ENCODE measurements around the gene CNTF.

Gene CNTF

DNA sequence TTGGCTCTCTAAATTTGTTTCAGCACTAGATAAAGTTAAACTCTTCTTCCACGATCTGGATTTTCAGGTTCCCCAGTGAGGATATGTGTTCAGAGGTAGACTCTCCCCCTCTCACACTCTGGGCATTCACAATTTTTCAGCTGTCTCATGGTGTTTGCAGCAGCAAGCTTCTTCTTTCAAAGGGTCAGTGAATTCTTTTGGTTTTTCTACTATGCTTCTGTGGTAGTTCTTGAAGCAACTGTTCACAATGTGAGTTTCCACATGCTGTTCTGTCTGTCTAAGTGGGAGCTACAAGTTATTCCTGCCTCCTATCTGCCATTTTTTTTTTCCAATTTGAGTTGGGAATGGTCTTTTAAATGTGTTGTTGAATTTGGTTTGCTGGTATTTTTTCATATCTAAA is 25.4 kb downstream of the CNTF start:
- no peak for DNase-seq

DNA sequence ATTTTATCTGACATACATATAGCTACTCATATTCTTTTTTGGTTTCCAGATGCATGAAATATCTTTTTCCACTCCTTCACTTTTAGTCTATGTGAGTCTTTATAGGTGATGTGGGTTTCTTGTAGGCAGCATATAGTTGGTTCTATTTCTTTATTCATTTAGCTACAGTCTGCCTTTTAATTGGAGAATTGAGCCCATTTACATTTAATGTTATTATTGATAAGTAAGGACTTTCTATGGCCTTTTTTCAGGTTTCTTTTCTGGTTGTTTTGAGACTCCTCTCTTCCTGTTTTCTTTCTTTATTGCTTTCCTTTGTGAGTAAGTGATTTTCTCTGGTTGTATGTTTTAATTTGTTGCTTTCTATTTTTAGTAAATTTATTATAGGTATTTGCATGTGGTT is 27.2 kb downstream of the CNTF start:
- no peak for DNase-seq

DNA sequence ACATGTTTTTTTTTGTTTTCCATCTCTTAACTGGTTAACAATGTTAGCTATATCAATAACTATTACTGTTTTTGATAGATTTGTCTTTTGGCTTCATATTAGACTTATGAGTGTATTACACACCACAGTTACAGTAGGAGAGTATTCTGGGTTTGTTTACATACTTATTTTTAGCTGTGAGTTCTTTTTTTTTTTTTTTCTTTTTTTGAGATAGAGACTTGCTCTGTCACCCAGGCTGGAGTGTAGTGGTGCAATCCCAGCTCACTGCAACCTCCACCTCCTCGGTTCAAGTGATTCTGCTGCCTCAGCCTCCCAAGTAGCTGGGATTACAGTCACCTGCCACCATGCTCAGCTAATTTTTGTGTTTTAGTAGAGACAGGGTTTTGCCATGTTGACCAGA is 28.0 kb downstream of the CNTF start:
- DNase-seq, result no peak

DNA sequence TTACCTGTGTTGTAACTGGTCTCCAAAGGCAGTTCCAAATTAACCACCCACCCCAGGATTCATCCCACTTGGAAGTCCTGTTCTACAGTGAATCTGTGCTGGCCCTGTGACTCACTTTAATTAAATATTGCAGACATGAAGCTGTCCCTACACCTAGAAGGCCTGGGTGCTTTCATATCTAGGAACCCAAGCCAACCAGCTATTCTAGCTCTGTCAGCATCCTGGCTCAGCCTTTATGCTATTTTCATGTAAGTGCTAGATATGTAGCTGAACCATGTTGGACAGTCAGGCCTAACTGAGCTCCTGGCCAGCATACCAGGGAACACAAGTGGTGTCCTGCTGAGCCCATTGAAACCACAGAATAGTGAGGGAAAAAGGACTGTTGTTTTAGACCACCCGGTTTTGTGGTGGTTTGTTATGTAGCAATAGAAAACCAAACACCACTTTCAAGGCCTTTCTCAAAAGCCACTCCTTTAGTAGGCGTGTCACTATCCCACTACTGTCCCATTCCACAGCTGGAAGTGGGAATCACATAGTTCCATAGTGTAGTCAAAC is 30.3 kb downstream of the CNTF start:
- no peak for DNase-seq

DNA sequence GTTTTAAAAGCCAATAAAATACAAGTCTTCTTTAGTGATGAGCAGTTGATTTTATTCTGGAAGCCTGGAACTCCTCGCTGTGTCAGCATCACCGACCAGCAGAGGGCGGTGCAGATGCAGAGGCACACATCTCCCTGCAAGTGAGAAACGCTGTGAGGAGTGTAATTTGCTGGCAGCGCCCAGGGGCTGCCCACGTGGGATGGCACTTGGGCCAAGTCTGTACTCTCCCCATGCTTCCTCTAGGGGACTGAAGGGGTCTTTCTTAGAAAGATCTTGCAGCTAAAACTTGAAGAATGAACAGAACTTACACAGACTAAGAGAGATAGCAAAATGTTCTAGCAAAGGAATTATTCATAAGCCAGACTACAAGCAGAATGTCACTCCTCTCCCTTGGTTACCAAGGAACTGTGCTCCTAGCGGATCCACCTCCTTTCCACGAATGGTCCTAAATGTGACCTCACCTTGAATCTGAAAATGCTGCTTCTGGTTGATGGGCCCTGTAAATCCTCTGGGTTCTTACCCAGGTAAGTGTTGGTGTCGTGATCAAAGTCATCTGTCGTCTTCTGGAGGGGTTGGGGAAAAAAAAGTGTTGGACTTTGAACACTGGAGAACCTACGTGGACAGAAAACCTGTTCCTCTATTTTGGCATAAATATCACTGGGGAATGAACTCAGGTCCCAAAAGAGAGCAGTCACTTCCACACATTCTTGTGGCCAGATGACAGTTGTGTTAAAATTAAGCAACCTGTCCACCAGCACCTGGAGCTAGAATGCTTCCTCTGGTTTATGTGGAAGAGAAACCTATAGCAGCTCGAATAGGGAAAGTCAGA is 31.8 kb downstream of the CNTF start:
- DNase-seq, result peak; percentile 44

DNA sequence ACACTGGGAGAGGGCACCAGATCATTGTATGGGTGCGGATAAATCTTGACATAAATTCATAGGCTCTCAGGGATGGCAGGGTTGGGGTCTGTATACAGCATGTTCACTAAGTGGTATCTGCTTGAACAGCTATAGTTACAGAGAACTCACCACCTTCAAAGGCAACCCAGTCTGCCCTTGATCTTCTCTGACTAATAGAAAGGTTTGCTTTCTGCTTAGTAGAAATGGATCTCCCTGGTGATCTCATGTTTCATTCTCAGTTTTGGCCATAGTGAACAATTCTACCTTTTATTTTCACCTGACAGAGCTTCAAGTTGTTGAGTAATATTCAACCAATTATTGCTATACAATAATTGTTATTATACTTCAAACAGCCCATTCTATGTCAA is 32.4 kb downstream of the CNTF start:
- no peak for DNase-seq

DNA sequence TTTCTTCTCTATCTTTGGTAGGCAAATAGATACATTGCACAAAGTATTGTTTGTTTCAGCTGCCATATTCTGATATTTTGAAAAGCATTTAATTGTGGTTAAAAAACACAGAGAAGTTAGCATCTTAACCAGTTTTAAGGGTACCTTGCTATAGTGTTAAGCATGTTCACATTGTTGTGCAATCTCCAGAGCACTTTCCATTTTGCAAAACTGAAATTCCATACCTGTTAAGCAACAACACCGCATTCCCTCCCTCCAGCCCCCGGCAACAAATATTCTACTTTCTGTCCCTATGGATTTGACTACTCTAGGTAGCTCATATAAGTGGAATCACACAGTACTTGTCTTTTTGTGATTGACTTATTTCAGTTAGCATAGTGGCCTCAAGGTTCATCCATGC is 33.9 kb downstream of the CNTF start:
- no peak for DNase-seq

DNA sequence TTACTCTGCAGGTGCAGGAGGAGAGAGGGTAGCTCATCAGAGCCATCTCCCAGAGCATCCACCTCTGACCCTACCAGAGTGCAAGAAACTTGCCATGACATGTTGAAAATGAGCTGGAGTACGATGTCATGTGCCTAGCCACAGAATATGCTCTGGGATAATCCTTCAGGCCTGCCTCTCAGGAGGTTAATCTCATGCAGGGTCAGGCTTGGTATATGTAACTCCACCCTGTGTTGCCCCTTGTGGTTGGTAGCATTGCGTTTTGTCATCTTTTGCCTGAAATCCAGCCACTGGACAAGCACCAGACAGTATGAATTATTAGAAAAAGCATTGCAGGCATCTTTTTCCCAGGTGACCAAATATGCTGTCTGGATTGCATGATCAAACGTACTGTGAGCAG is 36.2 kb downstream of the CNTF start:
- no peak for DNase-seq

DNA sequence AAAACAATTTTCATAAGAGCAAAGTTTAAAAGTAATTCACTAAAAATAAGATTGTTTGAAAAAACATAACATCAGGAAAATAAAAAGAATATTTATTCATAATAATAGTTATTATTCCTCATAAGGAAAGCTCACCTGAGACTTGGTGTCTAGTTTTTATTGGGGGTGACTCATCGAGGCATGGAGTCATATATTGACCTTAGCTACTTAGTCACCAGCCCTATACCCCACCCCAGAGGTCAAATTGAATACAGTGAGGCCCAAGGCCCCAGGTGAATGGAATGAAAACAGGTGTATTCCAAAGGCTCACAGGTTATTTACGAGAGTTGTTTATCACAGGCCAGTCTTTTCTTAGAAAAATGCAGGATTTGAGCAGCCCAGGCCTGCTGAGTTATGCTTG is 36.9 kb downstream of the CNTF start:
- DNase-seq, result no peak

DNA sequence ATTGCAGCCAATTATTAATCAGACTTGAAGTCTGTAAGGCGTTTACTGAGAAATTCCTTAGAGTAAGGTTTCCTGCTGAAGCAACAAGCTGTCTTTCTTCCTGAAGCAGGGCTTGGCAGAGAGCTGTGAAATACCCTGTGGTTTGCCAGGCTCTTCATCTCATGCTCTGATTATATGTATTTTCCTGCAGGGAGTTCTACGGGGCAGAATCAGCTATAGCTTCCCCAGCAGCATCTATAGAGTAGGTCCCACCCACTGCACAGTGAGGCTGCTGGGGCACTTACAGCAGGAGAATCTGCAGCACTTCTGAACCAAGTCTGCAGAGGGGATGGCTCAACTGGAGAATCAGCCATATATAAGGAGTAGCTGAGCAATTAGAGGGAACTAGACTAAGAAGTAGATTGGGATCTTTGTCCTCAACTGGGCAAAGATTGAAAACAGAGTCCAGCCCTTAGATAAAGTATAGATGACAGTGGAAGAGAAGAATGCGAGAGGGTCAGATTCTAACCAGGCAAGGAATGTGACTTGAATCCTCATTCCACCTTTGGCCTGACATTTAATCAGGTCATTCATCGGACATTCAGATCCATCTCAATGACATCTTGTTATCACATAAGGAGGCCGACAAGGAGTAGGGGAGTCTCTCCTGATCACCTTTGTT is 37.6 kb downstream of the CNTF start:
- no peak for DNase-seq

DNA sequence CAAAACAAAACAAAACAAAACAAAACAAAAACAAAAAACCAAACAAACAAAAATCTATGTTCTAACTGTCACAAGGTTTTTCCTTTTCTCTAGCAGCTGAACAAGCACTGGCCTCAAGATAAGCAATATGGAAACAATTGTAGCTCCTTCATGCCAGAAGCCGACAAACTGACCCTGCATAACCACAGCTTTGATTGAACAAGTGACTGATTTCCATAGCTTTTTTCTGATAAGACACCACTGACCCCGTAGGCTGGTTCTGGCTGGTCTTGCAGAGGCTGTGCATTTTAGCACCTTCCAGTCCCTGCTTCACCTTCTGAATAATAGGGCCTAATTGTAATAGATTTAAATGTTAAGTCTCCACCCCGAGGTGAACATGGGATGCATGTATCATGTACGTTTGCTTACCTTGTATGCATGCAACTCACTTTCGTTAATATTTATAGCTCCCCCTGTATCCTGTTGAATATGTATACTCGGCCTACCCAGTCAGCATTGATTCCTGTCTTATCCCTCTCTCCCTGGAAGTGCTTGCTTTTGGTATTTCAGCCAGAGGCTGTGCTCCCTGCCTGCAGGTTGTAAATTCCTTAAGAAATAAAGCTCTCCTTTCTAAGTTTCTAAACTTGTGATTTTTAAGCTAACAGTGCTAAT is 49.6 kb downstream of the CNTF start:
- DNase-seq, result no peak

DNA sequence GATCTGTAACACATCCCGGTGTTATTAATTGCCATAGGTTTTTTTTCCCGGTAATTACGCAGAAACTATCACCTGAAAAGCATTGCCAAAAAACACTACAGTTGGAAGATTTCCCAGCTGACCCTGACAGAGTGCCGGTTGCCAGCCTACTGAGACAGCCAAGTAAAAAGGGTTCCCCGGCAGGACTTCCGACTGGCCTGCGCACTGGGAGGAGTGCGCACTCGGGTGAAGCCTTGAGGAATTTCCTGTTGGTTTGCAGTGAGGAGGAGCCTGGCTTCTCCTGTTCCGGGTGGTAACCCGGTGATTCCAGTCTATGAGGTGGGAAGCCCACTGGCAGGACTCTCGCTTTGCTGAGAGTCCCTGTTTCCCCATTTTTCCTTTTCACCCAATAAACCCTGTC is 52.1 kb downstream of the CNTF start:
- DNase-seq, result peak; percentile 0

Data from NCI-H2029 (cell line).